HG03565 (cell line): ENCODE data around the gene PTPRR.

Experiments used
- ATAC-seq: cut with Tn5 transposase; IDR thresholded peaks from one replicate; pipeline ENCODE4 v1.9.1; 2021; ENCODE audit warnings: mild to moderate bottlenecking, moderate library complexity; ENCODE audit not compliant: unreplicated experiment

Gene PTPRR

DNA sequence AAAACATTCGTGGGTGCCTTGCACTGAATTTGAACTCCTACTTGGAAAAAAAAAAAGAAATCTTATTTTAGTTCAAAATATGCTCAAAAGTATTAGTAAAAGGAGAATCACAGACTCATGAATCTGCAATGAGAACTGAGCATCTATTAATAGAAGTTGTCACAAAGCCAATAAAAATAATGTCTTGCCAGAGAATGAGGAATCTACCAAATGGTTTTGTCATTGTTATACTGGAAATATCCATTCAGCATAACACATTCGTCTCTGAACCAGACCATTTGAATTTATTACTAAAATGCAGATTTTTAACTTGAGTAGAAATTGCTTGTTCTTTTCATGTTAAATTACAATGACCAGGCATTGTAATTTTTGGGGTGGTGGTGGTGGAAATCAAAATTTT is 271.7 kb downstream of the PTPRR start:
- no peak for ATAC-seq

DNA sequence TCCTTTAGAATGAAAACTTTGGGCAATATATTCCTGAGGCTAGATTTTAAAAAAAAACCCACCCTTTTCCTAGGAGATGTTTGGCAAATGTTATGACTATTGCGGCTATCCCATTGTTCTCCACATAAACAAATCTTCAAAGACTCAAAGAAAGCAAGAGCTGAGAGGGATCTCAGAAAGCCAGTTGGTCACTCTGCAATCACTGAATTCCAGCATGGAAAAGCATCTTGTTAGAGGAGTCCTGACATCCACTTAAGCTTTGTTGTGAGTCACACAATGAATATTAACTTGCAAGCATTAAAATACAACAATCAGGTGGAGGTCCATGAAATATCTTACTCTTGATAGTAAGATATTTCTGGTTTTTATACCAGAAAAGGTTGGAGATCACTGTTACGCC is 272.3 kb downstream of the PTPRR start:
- ATAC-seq = no peak

DNA sequence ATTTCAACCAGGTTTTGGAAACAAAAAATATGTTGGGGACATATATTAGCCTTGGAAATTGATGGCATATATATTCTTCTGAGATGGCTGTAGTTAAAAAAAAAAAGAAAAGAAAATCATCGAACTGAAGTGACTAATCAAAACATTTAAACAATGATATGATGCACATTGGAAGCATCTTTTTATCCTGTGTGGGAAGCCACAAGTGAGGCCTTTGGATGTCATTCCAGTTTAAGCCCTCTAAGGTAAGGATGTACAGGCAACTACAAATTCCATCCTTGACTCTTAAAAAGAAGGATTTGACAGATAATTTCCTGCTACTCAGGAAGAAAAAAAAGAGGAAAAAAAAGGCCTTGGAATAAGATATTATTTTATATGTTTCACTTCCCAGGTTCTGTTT is 273.7 kb downstream of the PTPRR start:
- no peak for ATAC-seq

DNA sequence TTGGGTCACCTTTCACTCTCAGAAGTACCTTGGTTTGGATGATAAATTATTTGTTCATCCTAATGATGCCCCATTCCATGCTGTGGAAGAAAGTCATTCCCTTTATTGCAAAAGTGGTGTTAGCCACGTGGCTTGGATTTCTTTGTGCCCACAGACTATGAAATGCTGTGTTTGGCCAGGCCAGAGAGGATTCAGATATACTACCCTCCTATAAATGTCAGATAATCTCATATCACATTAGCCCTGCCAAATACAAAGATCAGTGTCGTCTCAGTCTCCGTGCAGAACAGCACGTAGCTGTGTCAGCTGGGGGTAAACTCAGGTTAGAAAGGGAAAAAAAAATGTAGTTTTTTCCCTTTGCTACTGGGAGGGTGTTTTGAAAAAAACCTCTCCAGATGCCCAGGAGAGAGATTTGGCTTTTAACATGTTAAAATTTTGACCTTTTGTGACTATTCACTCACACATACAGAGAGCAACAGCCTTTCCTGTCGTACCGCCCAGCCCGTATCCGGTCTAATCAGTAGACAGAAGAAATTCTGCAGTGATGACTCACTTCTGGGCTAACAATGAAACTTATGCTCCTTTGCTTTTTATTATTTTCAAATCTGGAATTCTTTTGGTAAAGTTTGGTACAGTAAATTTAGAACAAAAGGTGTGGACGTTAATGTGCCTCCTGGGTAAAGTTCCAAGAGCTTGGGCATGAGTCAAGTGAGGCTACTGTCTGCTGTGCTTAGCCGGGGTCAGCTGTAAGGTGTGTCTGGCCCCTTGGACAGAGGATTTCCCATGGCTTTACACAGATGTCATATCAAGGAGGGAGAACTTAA is 274.8 kb downstream of the PTPRR start:
- ATAC-seq = no peak

DNA sequence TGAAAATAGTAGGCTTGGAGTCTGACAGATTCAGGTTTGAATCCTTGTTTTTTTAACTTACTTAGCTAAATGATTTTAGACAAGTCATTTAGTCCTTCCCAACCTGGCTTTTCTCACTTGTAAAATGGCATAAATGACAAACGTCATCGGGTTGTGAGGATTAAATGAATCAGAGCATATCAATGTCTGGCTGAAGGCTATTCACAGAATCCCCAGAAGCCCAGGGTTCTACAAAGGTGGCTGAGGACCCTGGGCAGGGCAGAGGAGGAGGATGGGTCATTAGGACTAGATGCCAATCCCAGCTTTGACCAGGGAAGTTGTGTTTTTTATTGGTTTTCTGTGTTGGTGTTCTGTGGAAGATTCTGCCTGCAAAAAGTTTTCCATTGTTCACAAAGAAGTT is 275.7 kb downstream of the PTPRR start:
- no peak for ATAC-seq

DNA sequence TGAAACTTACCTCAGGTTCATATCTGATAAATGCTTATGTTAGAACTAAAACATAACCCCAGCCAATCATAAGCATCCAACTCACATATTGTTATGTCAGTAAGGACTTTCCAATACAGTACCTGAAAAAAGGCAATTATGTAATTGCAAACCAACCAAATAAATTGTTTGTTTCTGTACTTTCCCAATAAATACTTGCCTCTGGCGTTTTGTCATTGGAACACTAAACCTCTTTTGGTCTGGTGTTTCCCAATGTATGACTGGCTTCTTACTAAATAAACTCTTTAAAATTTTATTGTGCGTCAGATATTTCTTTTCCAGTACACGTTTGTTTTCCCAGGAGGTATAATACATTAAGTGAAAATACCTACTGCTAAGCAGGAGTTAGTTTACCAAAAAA is 276.6 kb downstream of the PTPRR start:
- ATAC-seq = no peak

DNA sequence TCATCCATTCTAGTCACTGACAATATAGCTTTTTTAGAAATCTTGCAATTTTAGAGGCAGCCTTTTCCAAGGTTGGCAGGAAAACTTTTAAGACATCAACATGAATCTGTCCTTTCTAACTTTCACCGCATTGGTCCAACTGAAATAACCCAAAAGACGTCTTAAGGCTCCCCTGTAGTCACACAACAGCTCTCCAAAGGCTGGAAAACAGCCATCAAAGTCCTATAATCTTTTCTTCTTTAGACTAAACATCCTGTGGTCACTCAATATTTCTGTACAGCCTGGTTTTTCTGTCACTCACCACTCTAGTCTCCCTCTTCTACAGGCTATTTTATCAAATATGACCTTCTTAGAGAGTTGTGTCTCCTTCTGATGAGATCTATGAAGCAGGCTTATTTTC is 278.8 kb downstream of the PTPRR start:
- no peak for ATAC-seq

DNA sequence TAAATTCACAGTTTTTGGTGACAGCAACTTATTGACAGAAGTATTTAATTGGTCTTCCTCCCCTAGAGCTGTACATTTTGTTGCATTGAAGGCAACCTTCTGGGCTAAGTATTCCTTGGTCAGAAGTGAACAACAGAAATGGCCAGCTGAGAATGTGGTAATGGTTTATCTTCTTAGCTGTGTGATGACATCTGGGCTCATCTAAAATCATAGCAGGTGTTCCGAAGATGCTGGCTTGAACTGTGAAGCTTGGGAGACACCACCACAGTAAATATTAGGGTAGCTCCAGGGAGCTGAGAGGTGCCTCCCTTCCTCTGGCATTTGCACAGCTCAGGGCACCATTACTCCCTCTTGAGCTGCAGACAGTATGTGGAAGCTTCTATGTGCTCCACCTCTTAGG is 279.6 kb downstream of the PTPRR start:
- no peak for ATAC-seq

DNA sequence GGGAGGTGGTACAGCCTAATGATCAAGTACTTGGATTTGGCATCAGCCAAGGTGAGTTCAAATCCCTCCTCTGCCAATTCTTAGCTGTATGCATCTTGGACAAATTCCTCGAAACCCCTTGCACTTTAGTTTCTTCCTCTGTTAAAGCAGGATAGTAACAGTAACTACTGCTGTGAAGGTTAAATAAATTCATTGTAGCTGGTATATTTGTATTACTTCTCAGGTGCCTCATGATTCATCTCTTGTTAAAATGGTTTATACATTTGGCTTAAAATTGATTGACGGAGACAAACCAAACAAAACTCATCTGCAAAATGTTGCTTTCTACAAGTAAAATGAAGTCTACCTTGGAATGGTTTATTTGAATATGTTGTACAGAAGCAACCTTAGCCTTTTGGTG is 281.0 kb downstream of the PTPRR start:
- ATAC-seq = no peak

DNA sequence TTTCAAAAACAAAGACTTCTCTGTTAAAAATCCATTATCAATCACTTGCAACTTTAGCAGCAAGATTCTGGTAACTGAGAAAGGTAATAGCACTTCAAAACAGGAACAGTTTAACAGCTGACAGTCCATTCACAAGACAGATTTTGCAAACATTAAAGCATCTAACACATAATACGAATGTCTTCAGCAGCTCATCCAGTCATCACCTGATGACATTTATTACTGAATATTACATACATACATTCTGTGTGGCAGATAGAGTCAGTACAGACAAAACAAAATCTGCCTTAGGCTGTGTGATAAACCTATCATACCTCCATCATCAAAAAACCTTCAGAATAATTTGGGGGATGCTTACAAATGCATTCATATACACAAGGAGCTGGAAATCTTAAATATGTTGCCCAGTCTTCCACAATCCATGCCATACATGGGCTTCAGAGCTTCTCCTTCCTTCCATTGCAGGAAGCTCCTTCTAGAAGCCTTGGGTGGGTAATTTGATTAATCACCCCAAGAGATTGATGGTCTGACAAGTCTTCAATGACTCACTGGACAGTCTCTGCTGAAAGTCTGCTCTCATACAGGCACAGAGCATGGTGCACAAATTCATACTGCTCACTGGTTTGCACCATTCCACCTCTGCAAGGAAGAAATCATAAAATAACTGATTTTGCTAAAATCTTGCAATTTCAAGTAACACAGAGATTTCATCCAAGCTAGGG is 281.7 kb downstream of the PTPRR start:
- no peak for ATAC-seq

DNA sequence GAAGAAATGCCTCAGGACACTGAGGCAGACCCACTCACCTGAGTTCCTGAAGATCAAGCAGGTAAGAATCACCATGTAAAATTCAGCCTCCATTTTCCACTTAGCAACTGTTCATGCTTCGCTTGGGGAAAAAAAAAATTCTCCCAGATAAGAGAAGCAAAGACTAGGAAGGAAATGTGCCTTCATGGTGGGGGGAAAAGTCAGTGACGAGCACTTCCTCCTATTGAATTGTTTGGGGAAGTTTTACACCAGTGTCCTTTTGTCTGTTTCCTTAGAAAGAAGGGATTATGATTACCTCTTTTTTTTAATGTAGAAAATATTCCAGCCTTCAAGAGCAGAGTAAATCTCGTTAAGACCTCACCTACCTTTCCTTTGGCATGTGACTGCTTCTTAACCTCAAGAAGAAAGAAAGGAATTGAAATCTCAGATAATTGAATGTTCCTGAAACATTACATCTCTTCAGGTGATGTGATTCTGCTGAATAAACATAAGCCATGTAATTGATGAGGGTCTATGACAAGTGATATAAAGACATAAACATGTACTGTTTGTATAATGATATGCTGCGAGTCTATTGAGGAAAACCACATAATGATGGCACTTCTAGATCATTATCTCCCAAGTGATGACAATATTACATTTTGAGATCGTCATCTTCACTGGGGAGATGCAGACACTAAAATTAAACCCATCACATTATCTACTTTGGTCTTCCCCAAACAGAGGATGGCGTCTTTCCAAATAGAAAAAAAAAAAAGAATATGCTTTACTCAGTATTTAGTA is 283.0 kb downstream of the PTPRR start, which contains the start of gene PTPRB:
Gene PTPRB (minus strand): TSS at position 127 of the 783 bp plus-strand sequence. CDS start 34 bp downstream, at position 93.
- ATAC-seq = no peak

DNA sequence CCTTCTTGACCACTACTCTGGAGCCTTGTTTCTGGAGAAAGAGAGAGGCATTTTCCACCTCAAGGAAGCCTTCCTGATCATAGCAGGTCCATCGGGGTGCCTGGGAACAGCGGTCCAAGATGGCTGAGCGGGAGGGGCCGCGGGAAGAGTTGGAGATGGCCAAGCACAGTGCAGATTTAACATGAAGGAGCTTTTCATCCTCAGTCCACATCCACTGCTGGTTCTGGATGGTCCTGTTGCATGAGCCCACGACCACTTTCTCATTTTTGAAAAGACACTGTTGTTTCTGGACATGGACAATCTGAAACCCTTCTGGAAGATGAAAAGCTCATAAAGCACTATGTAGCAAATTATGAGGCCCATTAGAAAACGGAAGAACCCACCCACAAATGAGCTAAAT is 284.8 kb downstream of the PTPRR start:
- no peak for ATAC-seq

DNA sequence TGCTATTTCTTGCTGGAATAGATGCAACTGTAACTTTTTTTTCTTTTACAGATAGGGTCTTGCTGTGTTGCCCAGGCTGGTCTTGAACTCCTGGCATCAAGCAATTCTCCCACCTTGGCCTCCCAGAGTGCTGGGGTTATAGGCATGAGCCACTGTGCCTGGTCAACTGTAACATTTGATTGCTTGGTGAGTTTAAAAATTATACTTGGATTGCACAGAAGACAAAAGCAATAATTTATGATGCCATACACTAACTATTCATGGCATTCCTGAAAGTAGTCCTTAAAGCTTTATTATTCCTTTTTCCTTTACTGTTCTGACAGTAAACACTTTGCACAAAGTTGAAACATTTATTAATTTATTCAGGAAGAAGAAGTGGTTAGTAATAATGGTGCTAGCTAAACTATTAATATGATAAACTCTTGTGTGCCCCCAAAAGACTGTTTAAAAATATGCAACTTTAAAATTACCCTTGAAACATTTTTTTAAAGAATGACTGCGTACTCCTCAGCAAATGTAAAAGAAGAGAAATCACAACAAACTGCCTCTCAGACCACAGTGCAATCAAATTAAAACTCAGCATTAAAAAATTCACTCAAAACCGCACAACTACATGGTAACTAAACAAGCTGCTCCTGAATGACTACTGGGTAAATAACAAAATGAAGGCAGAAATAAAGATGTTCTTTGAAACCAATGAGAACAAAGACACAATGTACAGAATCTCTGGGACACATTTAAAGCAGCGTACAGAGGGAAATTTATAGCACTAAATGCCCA is 291.6 kb downstream of the PTPRR start:
- ATAC-seq = no peak

DNA sequence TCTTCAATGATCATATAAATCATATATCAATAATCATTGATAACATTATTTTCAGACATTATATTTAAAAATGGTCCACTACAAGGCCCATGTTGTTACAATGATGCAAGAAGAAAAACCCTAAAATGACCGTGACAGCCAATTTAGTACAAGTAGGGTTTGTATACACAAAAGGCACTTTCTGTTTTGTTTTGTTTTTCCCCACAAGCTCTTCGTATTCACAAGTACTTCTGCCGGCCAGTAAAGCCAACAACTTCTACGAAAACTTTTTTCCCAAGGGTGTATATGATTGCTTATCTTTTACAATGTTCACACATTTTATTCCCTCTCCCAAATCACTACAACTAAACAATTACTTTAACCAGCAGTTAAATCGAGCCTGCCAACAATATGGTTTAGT is 292.9 kb downstream of the PTPRR start:
- ATAC-seq = no peak

DNA sequence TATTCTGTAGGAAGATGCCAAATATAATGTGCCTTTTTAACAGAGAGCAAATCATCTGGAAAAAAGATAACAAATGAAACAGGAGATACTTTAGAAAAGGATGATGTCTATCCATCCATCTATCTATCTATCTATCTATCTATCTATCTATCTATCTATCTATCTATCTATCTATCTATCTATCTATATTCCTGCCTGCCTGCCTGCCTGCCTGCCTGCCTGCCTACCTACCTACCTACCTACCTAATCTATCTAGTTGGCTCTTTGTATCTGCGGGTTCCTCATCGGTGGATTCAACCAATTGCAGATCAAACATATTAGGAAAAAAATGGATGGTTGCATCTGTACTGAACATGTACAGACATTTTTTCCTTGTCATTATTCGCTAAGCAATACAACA is 294.4 kb downstream of the PTPRR start:
- no peak for ATAC-seq

DNA sequence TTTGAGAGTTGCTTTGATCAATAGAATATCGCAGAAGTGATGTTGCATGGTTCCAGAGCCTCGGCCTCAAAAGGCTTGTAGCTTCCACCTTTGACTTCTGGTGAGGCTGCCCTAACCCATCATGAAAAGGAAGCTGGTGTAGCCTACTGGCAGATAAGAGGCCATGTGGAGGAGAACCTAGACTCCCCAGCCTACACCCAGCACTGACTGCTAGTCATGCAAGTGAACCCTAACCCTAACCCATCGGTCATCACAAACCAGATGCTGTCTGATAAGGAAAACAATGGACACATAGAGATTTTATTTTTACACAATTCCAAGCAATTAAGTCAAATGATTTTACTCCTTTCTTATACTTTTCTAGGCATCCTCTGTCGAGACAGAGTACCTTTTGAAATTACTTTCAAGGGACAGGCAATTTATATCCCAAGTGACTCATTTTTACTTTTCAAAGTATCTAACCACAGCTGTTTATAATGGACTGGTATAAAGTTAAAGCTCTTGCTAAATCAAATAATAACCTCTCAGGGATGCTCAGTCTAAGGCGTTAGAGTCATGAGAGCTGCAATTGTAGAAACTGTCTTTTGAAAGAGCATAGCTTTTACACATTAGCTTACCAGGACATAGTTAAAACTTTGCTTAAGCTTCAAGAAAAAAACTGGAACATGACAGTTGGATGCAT is 300.9 kb downstream of the PTPRR start:
- ATAC-seq = no peak

DNA sequence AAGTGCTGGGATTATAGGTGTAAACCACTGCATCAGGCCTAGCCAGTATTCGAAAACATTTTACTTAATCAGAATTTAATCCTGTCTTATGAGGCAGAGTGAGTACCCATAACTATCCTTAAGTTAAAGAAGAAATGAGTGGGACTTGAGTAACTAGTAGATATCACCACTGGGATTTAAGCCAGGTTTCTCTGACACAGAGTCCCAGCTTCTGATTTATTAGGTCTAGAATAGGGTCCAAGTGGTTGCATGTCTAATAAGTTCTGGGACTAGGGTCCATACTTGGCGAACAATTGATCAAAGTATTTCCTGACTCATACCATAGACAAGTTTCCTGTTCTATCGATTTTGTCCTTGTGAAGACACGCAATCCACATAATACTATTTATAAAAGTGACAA is 302.2 kb downstream of the PTPRR start:
- ATAC-seq = no peak

DNA sequence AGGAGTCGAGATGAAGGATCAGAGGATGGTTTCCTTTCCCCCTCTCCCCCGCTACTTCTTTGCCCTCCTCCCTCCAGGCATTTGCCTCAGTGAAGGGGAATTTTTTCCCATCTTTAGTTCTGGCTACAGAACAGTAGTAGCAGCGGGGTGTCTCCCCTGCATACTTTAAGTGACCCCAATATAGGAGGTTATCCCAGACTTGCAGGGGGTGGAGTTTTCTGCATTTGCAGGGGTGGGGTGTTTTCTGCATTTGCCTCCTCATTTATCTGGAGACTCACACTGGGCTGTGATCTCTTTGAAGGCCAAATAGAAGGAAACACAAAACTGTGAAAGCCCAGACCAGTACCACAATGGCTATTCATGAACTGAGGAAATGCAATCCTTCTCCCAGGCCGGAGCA is 303.1 kb downstream of the PTPRR start:
- no peak for ATAC-seq

DNA sequence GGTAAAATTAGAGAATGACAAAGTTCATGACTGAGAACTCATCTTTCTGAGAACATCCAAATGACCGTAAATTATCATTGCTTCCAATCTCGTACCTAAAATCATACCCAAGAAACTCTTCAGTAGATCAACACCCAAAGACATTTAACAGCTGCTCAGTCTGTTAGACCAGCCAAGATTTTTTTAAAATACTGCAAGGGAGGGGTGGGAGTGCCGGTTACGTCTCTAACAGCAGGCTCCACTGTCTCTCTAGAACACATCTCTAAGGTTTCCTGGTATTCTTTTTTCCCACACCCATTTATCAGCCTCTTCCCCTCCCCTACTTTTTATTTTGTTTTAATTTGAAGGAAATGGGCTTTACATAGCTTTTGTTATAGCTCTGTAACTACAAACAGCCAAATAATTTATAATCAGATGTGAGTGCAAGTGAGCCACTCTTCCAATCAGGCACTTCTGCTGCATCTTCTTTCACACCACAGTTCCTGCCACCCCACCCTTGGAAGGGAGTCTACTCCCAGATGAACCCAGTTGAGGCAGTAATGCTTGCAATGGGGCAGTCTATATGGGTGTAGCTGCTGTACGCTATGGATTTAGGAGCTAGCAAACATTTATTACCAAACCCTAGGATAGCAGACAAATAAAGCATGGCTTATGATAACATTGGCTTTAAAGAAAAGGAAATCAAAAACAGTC is 305.2 kb downstream of the PTPRR start:
- no peak for ATAC-seq
